ENCODE results near the gene BORCS5. TPM values are rescaled to one million over a fixed set of nuclear protein-coding genes. Genes with fewer than 3 reads are reported as not detected.
A peak's percentile ranks its signal among the peaks of the same experiment; 100 is the strongest.

BORCS5 gene
- total and polyA plus RNA-seq, 8 donors, result 7.7 to 13.5 (median 9.1) TPM

- H3K4me3 ChIP-seq, result no peak overlapping the region
- DNase-seq, result no peak
- intact Hi-C loops (cut with DNase I), result no loop called here
- H3K4me1 ChIP-seq, result peaks cover 0 to 45% of the 10 kb centered on the region in 2 donors
- no peak for ATAC-seq
- H3K9me3 ChIP-seq, result no peaks in the 10 kb centered on the region
- no peaks in the 10 kb centered on the region for H3K36me3 ChIP-seq
- no peaks in the 10 kb centered on the region for H3K27me3 ChIP-seq
- peak overlapping the region in 1 of 2 donors; percentile 75 for H3K27ac ChIP-seq
- no peak for TF ChIP-seq CTCF (IDR thresholded peaks at IDR 0.05)
Measured at GRCh38 chr12:12380949-12381593, 24.2 kb downstream of the BORCS5 start.

- Histone ChIP-seq H3K27ac (no peak overlapping the region), H3K4me3 (no peak overlapping the region), H3K4me1 (peaks cover 0 to 41% of the 10 kb centered on the region in 2 donors), H3K9me3 (no peaks in the 10 kb centered on the region), H3K36me3 (no peaks in the 10 kb centered on the region), H3K27me3 (no peaks in the 10 kb centered on the region)
- TF ChIP-seq CTCF (IDR thresholded peaks at IDR 0.05), result no peak
- ATAC-seq (no peak), DNase-seq (no peak)
- intact Hi-C loops (cut with DNase I), result no loop called here
Measured at GRCh38 chr12:12381982-12382381, 25.1 kb downstream of the BORCS5 start.

GRCh38 chr12:12384571-12385340 is 27.9 kb downstream of the BORCS5 start:
- H3K9me3 ChIP-seq, result no peaks in the 10 kb centered on the region
- no peak overlapping the region for H3K4me3 ChIP-seq
- TF ChIP-seq CTCF (IDR thresholded peaks at IDR 0.05), result no peak
- ATAC-seq (no peak), DNase-seq (no peak)
- no peaks in the 10 kb centered on the region for H3K36me3 ChIP-seq
- intact Hi-C loops (cut with DNase I), result no loop called here
- H3K27me3 ChIP-seq, result no peaks in the 10 kb centered on the region
- peak overlapping the region in 1 of 2 donors; percentile 48 for H3K27ac ChIP-seq
- peaks cover 0 to 30% of the 10 kb centered on the region in 2 donors for H3K4me1 ChIP-seq

GRCh38 chr12:12387501-12387900 is 30.6 kb downstream of the BORCS5 start:
- Histone ChIP-seq H3K27me3 (no peaks in the 10 kb centered on the region), H3K4me3 (no peak overlapping the region), H3K9me3 (no peaks in the 10 kb centered on the region), H3K27ac (no peak overlapping the region), H3K36me3 (no peaks in the 10 kb centered on the region), H3K4me1 (peaks cover 0 to 21% of the 10 kb centered on the region in 2 donors)
- DNase-seq (no peak), ATAC-seq (peak; percentile 35)
- TF ChIP-seq CTCF (IDR thresholded peaks at IDR 0.05), result no peak
- intact Hi-C loops (cut with DNase I), result no loop called here

DNA sequence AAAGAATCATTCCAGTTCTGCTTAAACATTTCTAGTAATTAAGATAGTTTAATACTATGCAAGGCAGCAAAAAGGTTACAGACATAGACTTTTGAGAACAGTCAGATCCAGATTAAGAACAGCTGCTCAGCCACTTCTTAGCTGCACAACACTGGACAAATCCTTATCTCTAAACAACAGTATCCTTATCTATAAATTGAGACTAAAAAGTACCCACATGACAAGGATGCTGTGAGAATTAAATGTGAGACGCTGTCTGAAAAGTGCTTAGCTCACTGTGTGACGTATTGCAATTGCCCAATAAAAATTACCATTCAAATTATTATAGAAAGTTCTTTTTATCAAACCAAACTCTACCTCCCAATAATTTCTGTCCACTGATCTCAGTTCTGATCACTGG is 35.5 kb downstream of the BORCS5 start:
- ATAC-seq, result no peak
- TF ChIP-seq CTCF (IDR thresholded peaks at IDR 0.05), result no peak

More for the DNA sequence above, 35.5 kb downstream of the BORCS5 start:
- Histone ChIP-seq H3K27me3 (no peaks in the 10 kb centered on the region), H3K4me3 (no peak overlapping the region), H3K9me3 (no peaks in the 10 kb centered on the region), H3K36me3 (no peaks in the 10 kb centered on the region), H3K27ac (no peak overlapping the region), H3K4me1 (peaks cover 0 to 6% of the 10 kb centered on the region in 2 donors)
- peak in 1 of 4 donors; percentile 37 for DNase-seq
- intact Hi-C loops (cut with DNase I), result no loop called here
